GM06990 (cell line): ENCODE measurements around the gene CHAT.
A peak's percentile ranks its signal among the peaks of the same experiment; 100 is the strongest.

Experiments
- DNase-seq: peaks from one replicate; pipeline ENCODE4 v3.0.0-alpha.2; 2011; ENCODE audit not compliant: insufficient read length; ENCODE audit errors: extremely low read depth
- H3K27me3 ChIP-seq: replicated peaks from 2 replicates; pipeline ENCODE4 v1.6.0; 2011; ENCODE audit warnings: low read length; ENCODE audit not compliant: control insufficient read depth, insufficient read depth
- H3K36me3 ChIP-seq: 2 replicates; pipeline ENCODE4 v1.5.1; 2011; ENCODE audit warnings: low read length; ENCODE audit not compliant: control insufficient read depth, insufficient read depth
- H3K4me3 ChIP-seq: replicated peaks from 2 replicates; pipeline ENCODE4 v1.5.1; 2011; ENCODE audit warnings: low read depth, mild to moderate bottlenecking, control low read depth, low read length
- CTCF ChIP-seq: IDR thresholded peaks from 2 replicates; pipeline ENCODE4 v1.5.1; 2011; ENCODE audit warnings: low read length, control low read depth, mild to moderate bottlenecking, inconsistent platforms; ENCODE audit not compliant: insufficient read depth, poor library complexity, severe bottlenecking

The CHAT gene

GRCh38 chr10:49594594-49594993 lies 19.2 kb upstream of the CHAT start:
- TF ChIP-seq CTCF = peak; percentile 74
- no peak for DNase-seq
- Histone ChIP-seq H3K4me3 (no peak overlapping the region), H3K36me3 (no peaks in the 10 kb centered on the region), H3K27me3 (no peaks in the 10 kb centered on the region; the same call in 1 of the 2 replicates)

- no peaks in the 10 kb centered on the region; the same call in 1 of the 2 replicates for H3K27me3 ChIP-seq
- TF ChIP-seq CTCF = no peak
- no peak for DNase-seq
- H3K36me3 ChIP-seq = no peaks in the 10 kb centered on the region
- H3K4me3 ChIP-seq = no peak overlapping the region
These were observed 18.7 kb upstream of the CHAT start for GRCh38 chr10:49595003-49595712.

GRCh38 chr10:49595713-49596492 lies 17.9 kb upstream of the CHAT start:
- DNase-seq = no peak
- Histone ChIP-seq H3K27me3 (no peaks in the 10 kb centered on the region; the same call in 1 of the 2 replicates), H3K36me3 (no peaks in the 10 kb centered on the region), H3K4me3 (no peak overlapping the region)
- TF ChIP-seq CTCF = no peak

GRCh38 chr10:49596493-49596809 lies 17.4 kb upstream of the CHAT start:
- H3K36me3 ChIP-seq = no peaks in the 10 kb centered on the region
- H3K27me3 ChIP-seq = no peaks in the 10 kb centered on the region; the same call in 1 of the 2 replicates
- no peak overlapping the region for H3K4me3 ChIP-seq
- no peak for DNase-seq
- no peak for TF ChIP-seq CTCF

- Histone ChIP-seq H3K36me3 (no peaks in the 10 kb centered on the region), H3K4me3 (no peak overlapping the region), H3K27me3 (no peaks in the 10 kb centered on the region; the same call in 1 of the 2 replicates)
- TF ChIP-seq CTCF = no peak
- DNase-seq = no peak
These were observed 17.0 kb upstream of the CHAT start for GRCh38 chr10:49596836-49597235.
